IMR-90 (cell line): ENCODE data around the gene ETV4. TPM values are rescaled to one million over a fixed set of nuclear protein-coding genes. Genes with fewer than 3 reads are reported as not detected.

ENCODE experiments used
- ATAC-seq: fragments of 200-7000 bp; cut with Tn5 transposase; 2 replicates; pipeline ENCODE4 v1.9.1; 2020; ENCODE audit warnings: low read depth, mild to moderate bottlenecking, moderate library complexity
- BruUV-seq: library from RNA; stranded (reverse); fragments of 400-500 nt; replicated peaks from 2 replicates; lab custom pipeline; 2021; lab: Mats Ljungman, UMichigan
- CTCF ChIA-PET: fragments of 300-600 bp; formaldehyde crosslinking; extraction: SDS; loops from one replicate; lab custom pipeline; 2021; ENCODE audit warnings: antibody characterized with exemption; lab: Yijun Ruan, JAX
- POLR2A ChIA-PET: fragments of 300-600 bp; sonication (Branson Sonifier 250); formaldehyde crosslinking; loops from one replicate; lab custom pipeline; 2022; ENCODE audit warnings: antibody characterized with exemption; ENCODE audit not compliant: unreplicated experiment; lab: Charles Lee
- DNase-seq: peaks from one replicate; pipeline ENCODE4 v3.0.0; 2013
- H2AFZ ChIP-seq: replicated peaks from 2 replicates; pipeline ENCODE3; 2013; ENCODE audit warnings: low read length, mild to moderate bottlenecking; ENCODE audit not compliant: poor library complexity
- H2AK5ac ChIP-seq: 2 replicates; pipeline ENCODE4 v1.6.1; 2013; ENCODE audit warnings: low read depth, low read length, inconsistent platforms
- H2AK9ac ChIP-seq: replicated peaks from 2 replicates; pipeline ENCODE3; 2013; ENCODE audit warnings: mild to moderate bottlenecking, low read depth, low read length, moderate library complexity; ENCODE audit not compliant: poor library complexity
- H2BK120ac ChIP-seq: 2 replicates; pipeline ENCODE4 v1.6.1; 2013; ENCODE audit warnings: low read depth, low read length, inconsistent platforms
- H2BK15ac ChIP-seq: 3 replicates; pipeline ENCODE4 v1.6.1; 2013; ENCODE audit warnings: low read depth, low read length, inconsistent platforms
- H2BK20ac ChIP-seq: 2 replicates; pipeline ENCODE4 v1.6.1; 2013; ENCODE audit warnings: low read depth, mild to moderate bottlenecking, inconsistent platforms, low read length, moderate library complexity
- H2BK5ac ChIP-seq: 2 replicates; pipeline ENCODE4 v1.6.1; 2013; ENCODE audit warnings: mild to moderate bottlenecking, low read depth, low read length, inconsistent platforms; ENCODE audit not compliant: poor library complexity, severe bottlenecking
- H3K14ac ChIP-seq: replicated peaks from 2 replicates; pipeline ENCODE4 v1.6.1; 2013; ENCODE audit warnings: low read depth, low read length, inconsistent platforms
- H3K18ac ChIP-seq: 2 replicates; pipeline ENCODE4 v1.6.1; 2013; ENCODE audit warnings: low read depth, low read length, control low read depth
- H3K23ac ChIP-seq: 2 replicates; pipeline ENCODE4 v1.6.1; 2013; ENCODE audit warnings: low read depth, low read length, inconsistent platforms
- H3K27ac ChIP-seq: 2 replicates; pipeline ENCODE4 v1.5.1; 2013; ENCODE audit warnings: mild to moderate bottlenecking, control low read depth, low read length; ENCODE audit not compliant: insufficient read depth
- H3K27me3 ChIP-seq: 2 replicates; pipeline ENCODE4 v1.6.1; 2013; ENCODE audit warnings: low read length; ENCODE audit not compliant: control insufficient read depth, insufficient read depth
- H3K36me3 ChIP-seq: 2 replicates; pipeline ENCODE4 v1.6.1; 2013; ENCODE audit warnings: low read length, mixed read lengths; ENCODE audit not compliant: control insufficient read depth, insufficient read depth
- H3K4ac ChIP-seq: 2 replicates; pipeline ENCODE4 v1.6.1; 2013; ENCODE audit warnings: low read depth, low read length, inconsistent platforms
- H3K4me1 ChIP-seq: 2 replicates; pipeline ENCODE4 v1.6.1; 2013; ENCODE audit warnings: low read length, mixed read lengths; ENCODE audit not compliant: control insufficient read depth, insufficient read depth
- H3K4me2 ChIP-seq: 2 replicates; pipeline ENCODE4 v1.6.1; 2013; ENCODE audit warnings: low read depth, mild to moderate bottlenecking, control low read depth, low read length, moderate library complexity
- H3K4me3 ChIP-seq: 2 replicates; pipeline ENCODE4 v1.5.1; 2013; ENCODE audit warnings: low read depth, mild to moderate bottlenecking, control low read depth, low read length, moderate library complexity; ENCODE audit not compliant: insufficient read depth
- H3K56ac ChIP-seq: 2 replicates; pipeline ENCODE4 v1.6.1; 2013; ENCODE audit warnings: low read length, inconsistent platforms; ENCODE audit not compliant: insufficient read depth; ENCODE audit errors: extremely low read depth
- H3K79me1 ChIP-seq, 2 experiments: 2 replicates each; pipeline ENCODE4 v1.6.1; 2013; ENCODE audit warnings: low read length in 2 of 2, inconsistent platforms in 1 of 2, low read depth in 1 of 2
- H3K9ac ChIP-seq: 2 replicates; pipeline ENCODE4 v1.6.1; 2013; ENCODE audit warnings: low read depth, low read length, control low read depth
- H3K9me1 ChIP-seq: 2 replicates; pipeline ENCODE4 v1.6.1; 2013; ENCODE audit warnings: low read length, inconsistent platforms; ENCODE audit not compliant: insufficient read depth
- H3K9me3 ChIP-seq: 2 replicates; pipeline ENCODE4 v1.6.1; 2013; ENCODE audit warnings: low read length; ENCODE audit not compliant: control insufficient read depth, insufficient read depth
- H4K20me1 ChIP-seq: 2 replicates; pipeline ENCODE4 v1.6.1; 2013; ENCODE audit warnings: low read length, inconsistent platforms; ENCODE audit not compliant: insufficient read depth
- H4K5ac ChIP-seq: 2 replicates; pipeline ENCODE4 v1.6.1; 2013; ENCODE audit warnings: mild to moderate bottlenecking, low read depth, low read length, control low read depth
- H4K8ac ChIP-seq, 2 experiments: 2 replicates each; pipeline ENCODE4 v1.6.1; 2013; ENCODE audit warnings: low read depth in 2 of 2, low read length in 2 of 2, control low read depth in 1 of 2, inconsistent platforms in 1 of 2
- H4K91ac ChIP-seq: 2 replicates; pipeline ENCODE4 v1.6.1; 2013; ENCODE audit warnings: low read depth, low read length, inconsistent platforms; ENCODE audit not compliant: insufficient read depth
- BHLHE40 ChIP-seq: fragments of 150-350 bp; IDR thresholded peaks from 2 replicates; pipeline ENCODE4 v1.6.1; 2016; ENCODE audit warnings: mild to moderate bottlenecking, low read depth, low read length
- CEBPB ChIP-seq: IDR thresholded peaks from 2 replicates; pipeline ENCODE4 v1.6.1; 2012; ENCODE audit warnings: low read depth, low read length, improper control_type of control experiment
- CHD1 ChIP-seq: IDR thresholded peaks from 2 replicates; pipeline ENCODE4 v1.6.1; 2012; ENCODE audit warnings: low read depth, low read length, improper control_type of control experiment
- FOS ChIP-seq: fragments of 150-350 bp; IDR thresholded peaks from 2 replicates; pipeline ENCODE4 v1.6.1; 2016; ENCODE audit warnings: low read depth, low read length
- MAFK ChIP-seq: IDR thresholded peaks from 2 replicates; pipeline ENCODE4 v1.6.1; 2012; ENCODE audit warnings: low read depth, low read length, improper control_type of control experiment
- MAZ ChIP-seq: IDR thresholded peaks from 2 replicates; pipeline ENCODE4 v1.6.1; 2012; ENCODE audit warnings: low read depth, mild to moderate bottlenecking, low read length, improper control_type of control experiment, moderate library complexity, borderline replicate concordance
- MXI1 ChIP-seq: IDR thresholded peaks from 2 replicates; pipeline ENCODE4 v1.6.1; 2012; ENCODE audit warnings: low read depth, mild to moderate bottlenecking, low read length, moderate library complexity, borderline replicate concordance
- RCOR1 ChIP-seq: IDR thresholded peaks from 2 replicates; pipeline ENCODE4 v1.6.1; 2012; ENCODE audit warnings: mild to moderate bottlenecking, low read length, improper control_type of control experiment; ENCODE audit not compliant: insufficient replicate concordance
- RFX5 ChIP-seq: IDR thresholded peaks from 2 replicates; pipeline ENCODE4 v1.8.0; 2012; ENCODE audit warnings: low read depth, mild to moderate bottlenecking, low read length, moderate library complexity
- SMC3 ChIP-seq: fragments of 150-350 bp; IDR thresholded peaks from 2 replicates; pipeline ENCODE4 v1.6.1; 2016; ENCODE audit warnings: low read depth, mild to moderate bottlenecking, antibody characterized with exemption, low read length, moderate library complexity
- WGBS, 2 experiments: methylation state at CpG; one replicate each; pipeline versions ENCODE4 v1.1.5 to v1.1.7; 2013; ENCODE audit warnings: missing lambda C conversion rate in 2 of 2; ENCODE audit not compliant: insufficient read length in 1 of 2; ENCODE audit errors: extremely low coverage in 2 of 2; 5-methylcytosine and 5-hydroxymethylcytosine counted together
- dilution Hi-C: fragments of 300-500 bp; cut with HindIII; formaldehyde crosslinking; loops from one replicate; pipeline ENCODE4 v1.14.3; 2018; ENCODE audit warnings: low sequenced_read_pairs; ENCODE audit not compliant: unreplicated experiment
- in situ Hi-C: fragments of 300-500 bp; cut with MboI; formaldehyde crosslinking; loops from 3 replicates; pipeline ENCODE4 v1.14.3; 2019; ENCODE audit warnings: low sequenced_read_pairs, inconsistent platforms, mixed read lengths
- intact Hi-C: fragments of 100-400 bp; cut with micrococcal nuclease; formaldehyde crosslinking; loops from 2 replicates; pipeline ENCODE4 v1.10.0; 2022
- polyA plus RNA-seq, 3 experiments: library from polyadenylated mRNA; depleted of rRNA; stranded (reverse); fragments of >200 nt; gene quantifications; 2 replicates each; pipeline ENCODE4 v1.2.3, GENCODE V29; 2012; ENCODE audit warnings: low replicate concordance in 1 of 3
- total RNA-seq: library from RNA; depleted of rRNA; stranded (reverse); fragments of >200 nt; gene quantifications from 2 replicates; pipeline ENCODE4 v1.2.3, GENCODE V29; 2012
- TF ChIP-seq, protein P1 (sequence below): fragments of 150-350 bp; IDR thresholded peaks from 2 replicates; pipeline ENCODE4 v1.6.1; 2016; ENCODE audit warnings: low read depth, mild to moderate bottlenecking, low read length, moderate library complexity, borderline replicate concordance
- TF ChIP-seq, protein P2 (sequence below): conservative IDR thresholded peaks from 2 replicates; pipeline ENCODE4 v1.5.1; 2012; ENCODE audit warnings: mild to moderate bottlenecking, low read depth, low read length, improper control_type of control experiment

ETV4 gene
- total and polyA plus RNA-seq, 2 of the 4 experiments (the other 2 are of a cell fraction): 4.3 to 13.2 TPM

DNA sequence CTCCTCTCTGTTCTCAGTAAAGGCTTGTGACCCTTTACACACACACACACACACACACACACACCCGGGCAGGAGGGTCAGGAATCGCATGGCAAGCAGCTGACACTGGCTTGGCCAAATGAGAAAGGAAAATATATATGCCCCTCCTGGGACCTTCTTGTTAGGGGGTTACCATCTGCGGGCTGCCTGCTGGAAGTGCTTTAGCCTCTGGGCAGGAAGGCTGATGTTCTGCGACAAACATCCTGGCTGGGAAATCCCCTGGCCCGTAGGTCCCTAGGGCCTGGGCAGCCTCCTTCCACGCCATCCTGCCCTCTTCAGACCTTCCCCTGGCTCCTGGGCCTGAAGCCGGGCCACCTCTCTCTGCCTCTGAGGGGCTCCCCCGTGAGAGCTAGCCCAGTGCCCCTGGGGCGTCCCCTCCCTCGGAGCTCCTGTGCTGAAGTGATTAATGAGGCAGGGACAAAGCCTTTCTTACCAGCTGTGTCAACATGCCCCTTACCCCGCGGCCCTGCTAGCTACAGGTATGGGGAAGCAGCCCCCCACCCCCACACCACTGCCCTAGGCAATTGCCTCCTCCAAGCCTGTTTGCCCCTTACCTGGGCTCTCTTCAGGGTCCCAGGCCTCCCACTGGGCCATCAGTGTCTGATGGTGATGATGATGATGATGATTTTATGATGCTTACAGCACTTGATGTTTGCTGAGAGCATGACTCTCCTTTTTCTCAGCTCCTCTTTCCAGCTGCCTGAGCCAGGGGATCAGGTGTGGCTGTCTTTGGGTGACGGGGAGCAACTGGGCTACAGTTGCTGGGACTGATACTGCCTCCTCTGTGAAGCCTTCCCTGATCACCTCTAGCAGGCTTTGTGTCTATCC is 32.8 kb upstream of the ETV4 start:
- Histone ChIP-seq H3K4me2 (no peak overlapping the region; the same call in 1 of the 2 replicates), H2BK120ac (peak overlapping the region; percentile 95), H3K4ac (peak overlapping the region; percentile 79), H3K14ac (peak overlapping the region; percentile 90), H4K91ac (peak overlapping the region; percentile 88), H2AK5ac (peak overlapping the region; percentile 93), H2BK5ac (peak overlapping the region; percentile 83), H2BK20ac (peak overlapping the region; percentile 98), H3K79me1 (no peaks in the 10 kb centered on the region), H4K5ac (peak overlapping the region; percentile 40; the same call in 1 of the 2 replicates), H4K20me1 (no peaks in the 10 kb centered on the region), H3K18ac (peak overlapping the region; percentile 47; the same call in 1 of the 2 replicates), H3K9ac (peak overlapping the region; percentile 19; the same call in 1 of the 2 replicates), H3K27ac (peak overlapping the region; percentile 12; the same call in 1 of the 2 replicates), H3K4me1 (peaks cover 14% of the 10 kb centered on the region), H3K23ac (peak overlapping the region; percentile 90; the same call in 1 of the 2 replicates), H3K9me3 (no peaks in the 10 kb centered on the region), H3K4me3 (no peak overlapping the region), H3K36me3 (no peaks in the 10 kb centered on the region), H3K9me1 (peaks cover 15% of the 10 kb centered on the region), H2BK15ac (peak overlapping the region; percentile 92; the same call in 2 of the 3 replicates), H2AFZ (peak overlapping the region; percentile 73), H3K56ac (peak overlapping the region; percentile 45), H4K8ac (peak overlapping the region; percentile 75 to 91), H3K27me3 (no peaks in the 10 kb centered on the region), H2AK9ac (peak overlapping the region; percentile 89)
- DNase-seq (peak; percentile 85), ATAC-seq (peak; percentile 52)
- in situ Hi-C loops: loop anchor here (5.0 kb wide), 2 partner anchors 93 to 173 kb away; no protein-coding TSS in a partner anchor
- intact Hi-C loops: loop anchor here (2.0 kb wide), 1 partner anchor 182 kb away; no protein-coding TSS in a partner anchor
- CTCF ChIA-PET: interaction anchor here (1.2 to 8.7 kb wide), 2 partner anchors 27 to 95 kb away, joined by 3 to 82 read pairs; no protein-coding TSS in a partner anchor
- no TSS peak for BruUV-seq
- POLR2A ChIA-PET: no interaction called here
- dilution Hi-C loops: no loop called here
- WGBS, 2 experiments: 40% methylated on average over 1 of the region's 13 CpGs; no CpG with 5 or more reads in 1 of the 2 experiments
- TF ChIP-seq MXI1: no peak
- TF ChIP-seq, protein P1, sequence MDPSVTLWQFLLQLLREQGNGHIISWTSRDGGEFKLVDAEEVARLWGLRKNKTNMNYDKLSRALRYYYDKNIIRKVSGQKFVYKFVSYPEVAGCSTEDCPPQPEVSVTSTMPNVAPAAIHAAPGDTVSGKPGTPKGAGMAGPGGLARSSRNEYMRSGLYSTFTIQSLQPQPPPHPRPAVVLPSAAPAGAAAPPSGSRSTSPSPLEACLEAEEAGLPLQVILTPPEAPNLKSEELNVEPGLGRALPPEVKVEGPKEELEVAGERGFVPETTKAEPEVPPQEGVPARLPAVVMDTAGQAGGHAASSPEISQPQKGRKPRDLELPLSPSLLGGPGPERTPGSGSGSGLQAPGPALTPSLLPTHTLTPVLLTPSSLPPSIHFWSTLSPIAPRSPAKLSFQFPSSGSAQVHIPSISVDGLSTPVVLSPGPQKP: no peak
- no peak for TF ChIP-seq CEBPB
- peak; percentile 3; the same call in 1 of the 2 replicates for TF ChIP-seq SMC3
- no peak for TF ChIP-seq CHD1
- TF ChIP-seq MAZ: 0 out of 2 replicates have a peak, but pooled peaks have one; percentile 6
- TF ChIP-seq BHLHE40: no peak
- TF ChIP-seq MAFK: no peak
- no peak for TF ChIP-seq FOS
- TF ChIP-seq, protein P2, sequence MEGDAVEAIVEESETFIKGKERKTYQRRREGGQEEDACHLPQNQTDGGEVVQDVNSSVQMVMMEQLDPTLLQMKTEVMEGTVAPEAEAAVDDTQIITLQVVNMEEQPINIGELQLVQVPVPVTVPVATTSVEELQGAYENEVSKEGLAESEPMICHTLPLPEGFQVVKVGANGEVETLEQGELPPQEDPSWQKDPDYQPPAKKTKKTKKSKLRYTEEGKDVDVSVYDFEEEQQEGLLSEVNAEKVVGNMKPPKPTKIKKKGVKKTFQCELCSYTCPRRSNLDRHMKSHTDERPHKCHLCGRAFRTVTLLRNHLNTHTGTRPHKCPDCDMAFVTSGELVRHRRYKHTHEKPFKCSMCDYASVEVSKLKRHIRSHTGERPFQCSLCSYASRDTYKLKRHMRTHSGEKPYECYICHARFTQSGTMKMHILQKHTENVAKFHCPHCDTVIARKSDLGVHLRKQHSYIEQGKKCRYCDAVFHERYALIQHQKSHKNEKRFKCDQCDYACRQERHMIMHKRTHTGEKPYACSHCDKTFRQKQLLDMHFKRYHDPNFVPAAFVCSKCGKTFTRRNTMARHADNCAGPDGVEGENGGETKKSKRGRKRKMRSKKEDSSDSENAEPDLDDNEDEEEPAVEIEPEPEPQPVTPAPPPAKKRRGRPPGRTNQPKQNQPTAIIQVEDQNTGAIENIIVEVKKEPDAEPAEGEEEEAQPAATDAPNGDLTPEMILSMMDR: no peak
- TF ChIP-seq RCOR1: no peak
- no peak for TF ChIP-seq RFX5
